ENCODE data around the gene SDC1.

Gene SDC1

DNA sequence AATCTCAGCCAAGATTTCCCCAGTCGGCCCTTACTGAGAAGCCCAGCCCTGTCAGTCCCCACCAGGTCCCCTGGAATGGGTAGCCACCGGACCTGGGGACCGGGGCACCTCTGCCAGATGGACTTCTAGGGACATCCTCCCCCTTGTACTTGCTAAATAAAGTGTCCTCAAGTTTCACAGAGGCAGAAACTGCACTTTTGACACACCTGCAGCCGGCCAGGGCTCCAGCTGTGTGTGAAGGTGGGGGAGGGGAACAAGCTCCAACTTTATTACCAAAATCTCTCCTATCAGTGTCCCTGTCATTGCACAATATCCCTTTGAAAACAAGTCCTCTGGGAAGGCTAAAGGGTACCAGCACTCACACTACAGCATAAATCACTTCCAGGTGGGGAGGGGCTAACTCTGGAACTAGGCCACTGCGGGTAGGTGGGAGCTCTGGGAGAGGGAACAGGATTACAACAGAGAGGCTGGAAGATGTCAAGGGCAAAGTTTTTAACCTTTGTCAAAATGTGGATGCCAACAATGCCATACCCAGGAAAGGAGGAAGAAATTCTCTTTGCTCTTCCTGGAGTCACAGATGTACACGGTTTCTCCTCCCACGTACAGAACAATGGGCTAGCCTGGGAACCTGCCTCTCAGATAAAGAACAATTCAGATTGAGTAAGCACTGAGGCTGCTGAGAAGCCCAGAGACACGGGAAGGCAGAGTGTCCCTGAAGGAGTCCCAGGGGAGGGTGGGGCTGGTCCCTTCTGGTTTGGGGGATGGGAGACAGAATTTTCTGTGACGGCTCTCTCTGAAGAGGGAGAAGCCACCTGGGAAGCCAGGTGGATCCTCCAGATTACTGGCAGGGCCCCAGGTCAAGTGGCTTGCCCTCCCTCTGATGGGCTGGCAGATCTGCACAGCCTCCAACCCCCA is 11.0 kb downstream of the SDC1 start:
- DNase-seq, result no peak

- no peak for DNase-seq
Observed at GRCh38 chr2:20212871-20213503, 11.9 kb downstream of the SDC1 start.

GRCh38 chr2:20212459-20212870 is 12.5 kb downstream of the SDC1 start:
- peak; percentile 80 for DNase-seq

DNA sequence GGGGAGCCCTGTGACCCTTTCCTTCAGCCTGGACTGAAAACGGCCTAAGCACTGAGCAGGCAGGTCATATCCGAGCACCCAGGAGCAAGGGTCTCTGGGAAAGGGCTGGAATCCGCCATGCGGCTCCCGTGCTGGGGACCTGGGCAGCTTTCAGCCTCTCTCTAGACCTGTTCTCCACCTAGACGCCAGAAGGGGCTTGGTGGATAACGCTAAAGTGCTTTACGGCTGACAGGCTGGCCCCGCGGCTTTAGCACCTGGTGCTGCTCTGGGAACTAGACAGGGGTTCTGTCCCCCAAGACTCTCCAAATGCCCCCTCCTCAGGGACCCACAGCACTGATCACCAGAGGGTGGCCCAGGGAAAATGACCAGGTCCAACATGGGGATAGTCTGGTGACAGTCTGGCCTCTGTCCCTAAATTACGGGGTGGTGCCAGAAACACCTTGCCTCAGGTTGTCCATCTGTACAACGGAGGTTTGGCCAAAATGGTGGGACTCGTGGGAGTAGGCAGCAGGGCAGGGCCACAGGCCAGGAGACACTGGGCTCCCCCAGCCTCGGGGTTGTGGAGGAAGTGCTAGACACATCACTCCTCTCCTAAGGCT is 13.0 kb downstream of the SDC1 start:
- DNase-seq, result no peak

DNA sequence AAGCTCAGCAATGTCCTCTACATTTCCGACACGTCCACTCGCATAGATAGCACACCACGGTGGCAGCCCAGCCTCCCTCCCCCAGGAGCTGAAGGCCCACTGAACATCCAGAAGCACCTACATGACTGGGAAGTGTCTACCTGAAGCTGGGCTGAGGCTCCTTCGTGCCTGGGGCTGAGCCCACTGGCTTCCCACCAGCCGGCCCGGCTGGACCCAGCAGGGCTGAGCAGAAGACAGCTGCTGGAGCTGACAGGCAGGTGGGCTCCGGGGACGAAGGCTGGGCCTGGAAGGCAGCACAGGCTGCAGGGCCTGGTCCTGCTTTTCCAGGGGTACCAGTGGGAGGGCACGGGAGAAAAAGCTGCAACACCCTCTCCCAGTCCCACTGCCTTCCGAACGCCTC is 13.5 kb downstream of the SDC1 start:
- no peak for DNase-seq

- no peak for DNase-seq
Observed at GRCh38 chr2:20210462-20210861, 14.5 kb downstream of the SDC1 start.

DNA sequence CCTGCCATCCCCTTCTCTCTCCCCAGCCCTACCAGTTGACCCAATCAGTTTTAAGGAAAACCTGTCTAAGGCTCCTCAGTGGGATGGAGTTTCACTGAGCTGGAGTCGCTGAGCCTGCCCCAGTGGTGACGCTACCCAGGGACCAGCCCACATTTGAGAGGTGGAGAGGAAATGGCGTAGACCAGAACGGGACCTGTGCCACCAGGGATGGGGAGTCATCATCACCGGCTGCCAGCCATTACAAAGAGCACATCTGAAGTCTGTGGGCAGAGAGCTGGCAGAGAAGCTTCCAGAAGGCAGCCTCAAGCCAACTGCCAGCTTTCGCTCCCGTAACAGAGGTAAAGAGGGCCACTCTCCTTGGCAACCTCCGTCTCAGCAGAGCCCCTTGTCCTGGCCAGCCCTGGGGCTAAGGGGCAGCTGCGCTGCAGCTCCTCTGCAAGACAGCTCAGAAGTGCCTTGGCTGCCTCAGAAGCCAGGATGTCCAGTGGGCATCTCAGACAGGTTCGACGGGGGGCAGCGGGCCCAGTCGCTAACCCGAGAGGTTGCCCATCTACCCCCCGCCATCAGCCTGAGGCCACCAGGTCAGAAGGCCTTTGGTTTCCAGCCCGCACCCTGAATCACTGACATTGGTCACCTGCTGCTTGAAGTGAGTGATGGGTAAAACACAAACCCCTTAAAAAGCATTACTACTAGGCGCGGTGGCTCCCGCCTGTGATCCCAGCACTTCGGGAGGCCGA is 15.4 kb downstream of the SDC1 start:
- no peak for DNase-seq

DNA sequence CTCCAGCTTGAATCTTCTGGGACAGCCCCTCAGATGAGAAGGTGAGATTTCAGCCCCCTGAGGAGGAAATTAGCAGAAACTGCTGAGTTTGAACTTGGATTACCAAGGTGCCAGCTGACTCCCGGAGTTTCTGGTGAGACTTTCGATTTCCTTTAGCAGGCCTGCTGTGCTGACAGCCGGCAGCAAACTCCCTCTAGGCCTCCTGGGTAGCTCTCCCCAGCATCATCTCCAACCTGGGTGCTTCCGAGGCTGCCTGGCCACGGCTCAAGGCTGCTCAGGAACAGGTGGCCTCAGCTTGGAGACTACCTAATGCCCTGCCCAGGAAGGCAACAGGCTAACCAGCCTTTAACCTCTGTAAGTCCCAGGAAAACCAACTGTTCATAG is 16.5 kb downstream of the SDC1 start:
- no peak for DNase-seq

GRCh38 chr2:20207051-20207450 is 17.9 kb downstream of the SDC1 start:
- no peak for DNase-seq

DNA sequence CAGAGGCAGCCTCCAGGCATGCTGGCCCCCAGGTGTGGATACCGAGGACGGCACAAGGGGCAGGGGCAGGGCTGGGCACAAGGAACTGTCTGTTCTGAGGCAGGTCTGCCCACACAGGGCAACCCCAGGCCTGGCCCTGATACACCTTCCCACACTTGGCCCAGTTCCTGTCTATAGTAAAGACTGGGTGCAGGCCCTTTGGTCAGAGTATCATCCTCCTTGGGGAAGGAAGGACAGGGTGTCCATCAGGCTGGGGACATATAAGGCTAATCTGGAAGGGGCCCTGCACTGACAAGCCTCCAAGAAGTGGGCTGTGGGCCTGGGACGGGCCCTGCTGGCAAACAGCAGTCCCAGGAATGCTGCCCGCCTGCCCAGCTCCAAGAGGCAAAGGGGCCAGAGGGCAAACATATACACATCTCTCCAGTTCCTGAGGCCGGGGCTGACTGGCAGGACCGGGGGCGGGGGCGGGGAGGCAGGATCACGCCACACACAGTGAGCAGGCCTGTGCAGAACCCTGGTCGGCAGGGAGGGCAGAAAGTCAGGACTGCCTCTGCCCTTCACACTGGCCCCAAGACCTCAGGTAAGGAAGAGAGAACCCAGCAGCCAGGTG is 18.9 kb downstream of the SDC1 start:
- no peak for DNase-seq

- DNase-seq, result no peak
Observed at GRCh38 chr2:20205069-20205468, 19.9 kb downstream of the SDC1 start.

GRCh38 chr2:20203521-20204225 is 21.3 kb downstream of the SDC1 start:
- DNase-seq, result no peak

GRCh38 chr2:20203072-20203471 is 21.9 kb downstream of the SDC1 start:
- DNase-seq, result no peak

DNA sequence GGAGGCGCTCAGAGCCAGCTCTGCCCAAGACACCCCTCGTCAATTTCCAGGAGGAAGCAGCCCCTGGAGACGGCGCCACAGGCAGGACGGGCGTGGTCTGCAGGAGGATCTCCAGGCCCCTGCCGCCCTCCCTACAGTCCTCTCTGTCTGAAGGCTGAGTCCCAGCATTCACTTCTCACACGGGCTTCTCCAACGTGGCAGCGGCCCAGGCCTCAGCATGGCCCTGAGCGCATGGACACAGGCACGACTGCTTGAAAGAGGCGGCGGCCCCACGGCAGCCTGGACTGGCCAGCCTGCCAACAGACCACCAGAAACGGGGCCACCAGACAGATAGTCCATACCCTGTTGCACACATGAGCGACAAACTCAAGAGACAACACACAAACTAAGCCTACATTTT is 23.3 kb downstream of the SDC1 start:
- DNase-seq, result no peak

DNA sequence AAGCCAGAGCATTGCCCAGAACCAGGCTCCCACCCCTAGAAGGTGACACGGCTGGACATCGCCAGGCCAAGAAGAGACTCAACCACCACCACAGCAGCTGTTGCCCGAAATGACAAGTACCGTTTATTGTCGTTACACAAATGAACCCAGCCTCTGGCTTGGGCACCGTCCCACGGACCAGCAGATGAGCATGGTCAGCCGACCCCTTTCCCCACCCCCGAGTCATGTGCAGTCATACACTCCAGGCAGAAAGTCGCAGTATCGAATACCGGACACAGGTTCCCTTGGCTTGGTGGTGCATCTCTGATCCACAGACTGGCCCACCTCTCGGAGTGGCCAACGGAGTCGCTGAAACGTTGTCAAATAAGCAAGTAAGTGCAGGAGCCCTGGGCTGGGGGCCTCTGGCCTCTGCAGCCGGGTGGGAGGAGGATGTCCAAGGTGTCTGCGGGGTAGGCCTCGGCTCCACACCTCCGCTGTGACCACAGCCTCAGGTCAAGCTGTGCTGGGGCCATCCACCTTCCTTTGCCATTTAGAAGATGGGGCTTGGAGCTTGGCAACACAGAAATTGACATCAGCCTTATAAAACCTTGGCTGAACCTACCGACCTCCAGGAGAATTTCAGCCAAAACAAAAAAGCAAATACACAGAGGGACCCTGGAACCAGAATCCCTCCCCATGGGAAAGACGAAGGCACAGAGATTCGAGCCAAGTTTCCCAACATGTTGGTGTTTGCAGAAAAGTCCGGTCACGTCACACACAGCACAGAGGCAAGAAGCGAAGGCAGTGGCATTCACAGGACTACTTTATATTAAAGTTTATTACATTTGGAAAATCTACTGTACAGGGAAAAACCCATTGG is 24.0 kb downstream of the SDC1 start:
- no peak for DNase-seq

- no peak for DNase-seq
Observed at GRCh38 chr2:20199633-20200270, 25.2 kb downstream of the SDC1 start.

- DNase-seq, result no peak
Observed at GRCh38 chr2:20198796-20199632, 25.9 kb downstream of the SDC1 start.

DNA sequence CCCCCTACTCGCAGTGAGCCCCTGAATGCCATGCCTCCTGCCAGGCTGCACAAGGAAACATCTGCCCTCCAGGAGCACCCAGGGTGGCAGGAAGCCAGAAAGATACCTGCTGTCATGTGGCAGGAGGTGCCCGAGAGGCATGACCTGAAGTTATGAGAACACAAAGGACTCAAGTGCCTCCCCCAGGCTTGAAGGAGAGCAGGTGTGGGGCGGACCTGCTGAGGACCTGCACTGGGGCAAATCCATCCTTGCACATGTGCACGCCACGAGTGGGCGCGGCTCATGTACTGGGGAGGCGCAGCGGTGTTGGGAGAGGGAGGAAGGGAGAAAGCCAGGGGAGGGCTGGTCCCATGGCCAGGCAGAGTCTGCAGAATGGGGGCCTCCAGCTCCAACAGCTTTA is 26.9 kb downstream of the SDC1 start:
- no peak for DNase-seq

DNA sequence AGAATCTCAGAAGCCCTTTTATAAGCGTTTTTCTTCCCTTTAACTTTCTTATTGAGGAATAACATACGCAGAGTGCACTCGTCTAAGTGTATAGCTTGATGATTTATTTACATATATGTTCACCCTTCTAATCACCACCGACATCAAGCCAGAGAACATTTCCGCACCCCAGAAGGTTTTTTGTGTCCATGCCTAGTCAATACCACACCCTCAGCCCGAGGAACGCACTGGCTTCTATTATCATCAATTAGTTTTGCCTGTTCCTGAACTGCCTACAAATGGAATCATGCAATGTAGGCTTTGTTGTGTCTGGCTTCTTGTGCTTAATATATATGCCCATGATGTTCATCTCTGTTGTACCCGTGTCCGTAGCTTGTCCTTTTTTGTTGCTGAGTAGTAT is 27.7 kb downstream of the SDC1 start:
- no peak for DNase-seq

Measured in fibroblast of skin of abdomen (primary cell).